OCI-LY7 (cell line): ENCODE data around the gene RNASEH2C. TPM values are rescaled to one million over a fixed set of nuclear protein-coding genes. Genes with fewer than 3 reads are reported as not detected.
A peak's percentile ranks its signal among the peaks of the same experiment; 100 is the strongest.
"Not testable (repeated sequence)": the region's sequence is repeated elsewhere in the genome, so short reads cannot be mapped to it uniquely, and the experiment has no call there.

Experiments
- BruUV-seq: library from RNA; stranded (reverse); fragments of 400-500 nt; replicated peaks from 2 replicates; lab custom pipeline; 2021; lab: Mats Ljungman, UMichigan
- CTCF ChIA-PET: fragments of 300-600 bp; sonication (Branson Sonifier 250); formaldehyde crosslinking; loops from one replicate; lab custom pipeline; 2022; ENCODE audit warnings: antibody characterized with exemption; ENCODE audit not compliant: unreplicated experiment; lab: Charles Lee
- POLR2A ChIA-PET: fragments of 300-600 bp; sonication (Branson Sonifier 250); formaldehyde crosslinking; loops from one replicate; lab custom pipeline; 2022; ENCODE audit warnings: antibody characterized with exemption; lab: Charles Lee
- DNase-seq: peaks from one replicate; pipeline ENCODE4 v3.0.0-alpha.2; 2015; ENCODE audit warnings: low spot score
- H2AFZ ChIP-seq: fragments of 200-600 bp; sonication (generic), shearing (Covaris generic); 2 replicates; pipeline ENCODE4 v1.6.1; 2014; ENCODE audit warnings: mild to moderate bottlenecking, antibody characterized with exemption, low read length, moderate library complexity
- H3K27ac ChIP-seq: fragments of 200-600 bp; sonication (generic); 2 replicates; pipeline ENCODE4 v1.5.1; 2014; ENCODE audit warnings: mixed run types, low read depth, mild to moderate bottlenecking, moderate library complexity, low read length, inconsistent platforms; ENCODE audit not compliant: poor library complexity, severe bottlenecking
- H3K36me3 ChIP-seq: fragments of 200-600 bp; sonication (generic); 2 replicates; pipeline ENCODE4 v1.6.1; 2014; ENCODE audit warnings: mild to moderate bottlenecking, antibody characterized with exemption, low read length, moderate library complexity, mixed read lengths; ENCODE audit not compliant: insufficient read depth
- H3K4me1 ChIP-seq: fragments of 200-600 bp; sonication (generic); 2 replicates; pipeline ENCODE4 v1.5.1; 2014; ENCODE audit warnings: mild to moderate bottlenecking, low read length; ENCODE audit not compliant: insufficient read depth, poor library complexity, severe bottlenecking
- H3K4me2 ChIP-seq: fragments of 200-600 bp; sonication (generic); 2 replicates; pipeline ENCODE4 v1.6.1; 2014; ENCODE audit warnings: mild to moderate bottlenecking, low read length
- H3K4me3 ChIP-seq: fragments of 200-600 bp; sonication (generic); 2 replicates; pipeline ENCODE4 v1.5.1; 2014; ENCODE audit warnings: mild to moderate bottlenecking, low read depth, low read length; ENCODE audit not compliant: poor library complexity, severe bottlenecking
- H3K79me2 ChIP-seq: fragments of 200-600 bp; sonication (generic); 2 replicates; pipeline ENCODE4 v1.6.1; 2016; ENCODE audit warnings: low read depth, mild to moderate bottlenecking, low read length, moderate library complexity, mixed read lengths; ENCODE audit not compliant: insufficient read depth
- H3K9me2 ChIP-seq: fragments of 200-600 bp; sonication (generic); 2 replicates; pipeline ENCODE4 v1.6.1; 2016; ENCODE audit warnings: mild to moderate bottlenecking, low read length, mixed read lengths; ENCODE audit not compliant: insufficient read depth
- H3K9me3 ChIP-seq: fragments of 200-600 bp; sonication (generic); 2 replicates; pipeline ENCODE4 v1.6.1; 2014; ENCODE audit warnings: mild to moderate bottlenecking, mixed run types, low read length, mixed read lengths
- H4K20me1 ChIP-seq: fragments of 200-600 bp; sonication (generic); 2 replicates; pipeline ENCODE4 v1.6.1; 2014; ENCODE audit warnings: mild to moderate bottlenecking, antibody characterized with exemption, low read length, moderate library complexity, mixed read lengths; ENCODE audit not compliant: insufficient read depth
- CTCF ChIP-seq: fragments of 200-600 bp; sonication (generic); conservative IDR thresholded peaks from 2 replicates; pipeline ENCODE4 v1.5.1; 2014; ENCODE audit warnings: mild to moderate bottlenecking, antibody characterized with exemption, low read length, moderate library complexity, mixed read lengths
- EZH2phosphoT487 ChIP-seq: fragments of 200-600 bp; sonication (generic); IDR thresholded peaks from 2 replicates; pipeline ENCODE4 v1.6.1; 2018; ENCODE audit warnings: low read depth, borderline replicate concordance, mild to moderate bottlenecking, mixed run types, antibody characterized with exemption, low read length, moderate library complexity, mixed read lengths
- intact Hi-C: fragments of 100-400 bp; cut with micrococcal nuclease; formaldehyde crosslinking; loops from one replicate; pipeline ENCODE4 v1.10.0; 2022; ENCODE audit not compliant: unreplicated experiment
- total RNA-seq, 2 experiments: library from RNA; depleted of rRNA in 1 of 2; stranded (reverse); fragments of >200 nt in 1 of 2; shearing (Covaris generic) in 1 of 2; gene quantifications; 2 replicates each; pipeline ENCODE4 v1.2.3, GENCODE V29; 2014 to 2022

Gene RNASEH2C
- total RNA-seq, 2 experiments from 2014 or later, result 92.7 to 100 TPM

- H3K9me2 ChIP-seq, H3K27ac ChIP-seq, H3K4me3 ChIP-seq, BruUV-seq, CTCF ChIA-PET, H3K36me3 ChIP-seq, H4K20me1 ChIP-seq, POLR2A ChIA-PET, H3K79me2 ChIP-seq, H3K9me3 ChIP-seq: not testable (repeated sequence)
- DNase-seq, result peak; percentile 82
- intact Hi-C loops, result loop anchor here (1.0 to 5.0 kb wide), 2 partner anchors 79 to 112 kb away; no protein-coding TSS in a partner anchor
- TF ChIP-seq CTCF, result peak; percentile 74
- Histone ChIP-seq H3K4me1 (peaks cover 16% of the 10 kb centered on the region), H3K4me2 (peak overlapping the region; percentile 30; the same call in 1 of the 2 replicates), H2AFZ (peak overlapping the region; percentile 74; the same call in 1 of the 2 replicates)
Observed at GRCh38 chr11:65706303-65706763, 14.3 kb downstream of the RNASEH2C start.

- Histone ChIP-seq H3K27ac (no peak overlapping the region), H3K9me3 (no peaks in the 10 kb centered on the region), H3K36me3 (no peaks in the 10 kb centered on the region), H3K79me2 (no peaks in the 10 kb centered on the region), H3K9me2 (no peaks in the 10 kb centered on the region), H2AFZ (no peak overlapping the region), H3K4me1 (peaks cover 6% of the 10 kb centered on the region), H3K4me3 (no peak overlapping the region), H3K4me2 (no peak overlapping the region), H4K20me1 (no peaks in the 10 kb centered on the region)
- ChIA-PET POLR2A (no interaction called here), CTCF (no interaction called here)
- intact Hi-C loops, result no loop called here
- BruUV-seq, result no TSS peak
- no peak for DNase-seq
- TF ChIP-seq EZH2phosphoT487 (no peak), CTCF (no peak)
Observed at GRCh38 chr11:65703846-65704245, 16.8 kb downstream of the RNASEH2C start.

- no peak overlapping the region for H3K4me3 ChIP-seq
- intact Hi-C loops, result no loop called here
- no TSS peak for BruUV-seq
- H3K9me2 ChIP-seq, result no peaks in the 10 kb centered on the region
- H3K27ac ChIP-seq, result no peak overlapping the region
- H3K4me1 ChIP-seq, result peaks cover 4% of the 10 kb centered on the region
- DNase-seq, result no peak
- H3K4me2 ChIP-seq, result no peak overlapping the region
- H3K79me2 ChIP-seq, result no peaks in the 10 kb centered on the region
- H3K36me3 ChIP-seq, result no peaks in the 10 kb centered on the region
- CTCF ChIA-PET, result no interaction called here
- no peaks in the 10 kb centered on the region for H4K20me1 ChIP-seq
- no peak for TF ChIP-seq EZH2phosphoT487
- TF ChIP-seq CTCF, result no peak
- POLR2A ChIA-PET, result no interaction called here
- no peak overlapping the region for H2AFZ ChIP-seq
- H3K9me3 ChIP-seq, result no peaks in the 10 kb centered on the region
Observed at GRCh38 chr11:65701686-65702085, 18.9 kb downstream of the RNASEH2C start.
